Caco-2 (cell line): Measurements from ENCODE around the gene SARS1. TPM values are rescaled to one million over a fixed set of nuclear protein-coding genes. Genes with fewer than 3 reads are reported as not detected.

ENCODE experiments used
- BruUV-seq: library from RNA; stranded (reverse); fragments of 400-500 nt; replicated peaks from 2 replicates; lab custom pipeline; 2021; lab: Mats Ljungman, UMichigan
- CTCF ChIA-PET: fragments of 300-600 bp; sonication (Branson Sonifier 250); formaldehyde crosslinking; loops from one replicate; lab custom pipeline; 2022; ENCODE audit warnings: antibody characterized with exemption; lab: Charles Lee
- POLR2A ChIA-PET: fragments of 300-600 bp; sonication (Branson Sonifier 250); formaldehyde crosslinking; loops from one replicate; lab custom pipeline; 2022; ENCODE audit warnings: antibody characterized with exemption; lab: Charles Lee
- DNase-seq, 2 experiments: peaks; one replicate each; pipeline versions ENCODE4 v3.0.0 to v3.0.0-alpha.2; 2020 to 2022
- H3K27me3 ChIP-seq: replicated peaks from 2 replicates; pipeline ENCODE4 v1.6.0; 2011; ENCODE audit warnings: low read length; ENCODE audit not compliant: control insufficient read depth, insufficient read depth
- H3K36me3 ChIP-seq: 2 replicates; pipeline ENCODE4 v1.5.1; 2011; ENCODE audit warnings: low read length; ENCODE audit not compliant: control insufficient read depth, insufficient read depth
- H3K4me1 ChIP-seq: fragments of 250-450 bp; sonication (Bioruptor Pico); 2 replicates; pipeline ENCODE4 v1.5.1; 2020; ENCODE audit warnings: mild to moderate bottlenecking
- H3K4me3 ChIP-seq: 2 replicates; pipeline ENCODE4 v1.5.1; 2011; ENCODE audit warnings: low read depth, mild to moderate bottlenecking, control low read depth, low read length
- H3K9me3 ChIP-seq: fragments of 250-450 bp; sonication (Bioruptor Pico); 2 replicates; pipeline ENCODE4 v1.5.1; 2020; ENCODE audit warnings: mild to moderate bottlenecking, moderate library complexity
- H3K27ac Mint-ChIP-seq: one replicate; pipeline ENCODE4 v1.8.0; 2022; ENCODE audit warnings: mixed read lengths; ENCODE audit not compliant: unreplicated experiment
- H3K27me3 Mint-ChIP-seq: one replicate; pipeline ENCODE4 v1.8.0; 2022; ENCODE audit warnings: mixed read lengths; ENCODE audit not compliant: insufficient read depth, unreplicated experiment
- H3K36me3 Mint-ChIP-seq: one replicate; pipeline ENCODE4 v1.8.0; 2022; ENCODE audit warnings: mild to moderate bottlenecking, mixed read lengths; ENCODE audit not compliant: insufficient read depth, unreplicated experiment
- H3K4me1 Mint-ChIP-seq: one replicate; pipeline ENCODE4 v1.8.0; 2022; ENCODE audit warnings: low read depth, mixed read lengths; ENCODE audit not compliant: unreplicated experiment
- H3K4me3 Mint-ChIP-seq: one replicate; pipeline ENCODE4 v1.8.0; 2022; ENCODE audit warnings: mild to moderate bottlenecking, moderate library complexity, mixed read lengths; ENCODE audit not compliant: unreplicated experiment
- H3K9me3 Mint-ChIP-seq: one replicate; pipeline ENCODE4 v1.8.0; 2022; ENCODE audit warnings: mixed read lengths; ENCODE audit not compliant: unreplicated experiment
- intact Hi-C: fragments of 100-400 bp; cut with micrococcal nuclease; formaldehyde crosslinking; loops from one replicate; pipeline ENCODE4 v1.10.0; 2022; ENCODE audit not compliant: unreplicated experiment
- total RNA-seq: library from RNA; stranded (reverse); gene quantifications from 2 replicates; pipeline ENCODE4 v1.2.3, GENCODE V29; 2022
- TF ChIP-seq, protein P1 (sequence below), 2 experiments: fragments of 200-600 bp in 1 of 2; IDR thresholded peaks; 1 replicate in 1 of 2; 2 replicates in 1 of 2; pipeline versions ENCODE4 v1.5.1 to v1.8.0; 2011 to 2022; ENCODE audit warnings: antibody characterized with exemption in 1 of 2, control low read depth in 1 of 2, inconsistent platforms in 1 of 2, low read depth in 1 of 2, low read length in 1 of 2, mild to moderate bottlenecking in 1 of 2, moderate library complexity in 1 of 2; ENCODE audit not compliant: insufficient read depth in 1 of 2, severe bottlenecking in 1 of 2, unreplicated experiment in 1 of 2

SARS1 gene
- total RNA-seq, 1 experiment from 2014 or later = 225 TPM

DNA sequence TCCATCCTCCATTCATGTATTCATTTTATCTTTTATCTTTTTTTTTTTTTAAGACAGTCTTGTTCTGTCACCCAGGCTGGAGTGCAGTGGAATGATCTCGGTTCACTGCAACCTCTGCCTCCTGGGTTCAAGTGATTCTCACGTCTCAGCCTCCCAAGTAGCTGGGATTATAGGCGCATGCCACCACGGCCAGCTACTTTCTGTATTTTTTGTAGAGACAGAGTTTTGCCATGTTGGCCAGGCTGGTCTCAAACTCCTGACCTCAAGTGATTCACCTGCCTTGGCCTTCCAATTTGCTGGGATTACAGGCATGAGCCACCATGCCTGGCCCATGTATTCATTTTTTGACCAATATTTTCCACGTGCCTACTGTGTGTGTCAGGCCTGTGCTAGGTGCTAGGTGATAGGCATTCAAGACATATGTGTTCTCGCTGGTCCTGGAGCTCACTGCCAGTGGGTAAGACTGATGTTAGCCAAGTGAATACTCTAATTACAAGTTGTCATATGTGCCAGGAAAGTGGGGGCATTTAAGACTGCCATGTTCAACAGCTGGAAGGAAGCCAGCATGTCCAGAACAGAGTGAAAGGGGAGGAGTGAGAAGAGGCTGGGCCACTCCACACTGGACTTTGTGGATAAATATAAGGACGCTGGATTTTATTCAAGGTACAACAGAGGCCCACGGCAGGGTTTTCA lies 30.3 kb downstream of the SARS1 start:
- Mint-ChIP-seq H3K36me3 (peaks cover 38% of the 10 kb centered on the region), H3K4me3 (no peak overlapping the region), H3K27me3 (no peaks in the 10 kb centered on the region), H3K9me3 (no peaks in the 10 kb centered on the region), H3K4me1 (peaks cover 9% of the 10 kb centered on the region), H3K27ac (no peak overlapping the region)
- H3K27me3 ChIP-seq = no peaks in the 10 kb centered on the region
- intact Hi-C loops = no loop called here
- TF ChIP-seq, protein P1, sequence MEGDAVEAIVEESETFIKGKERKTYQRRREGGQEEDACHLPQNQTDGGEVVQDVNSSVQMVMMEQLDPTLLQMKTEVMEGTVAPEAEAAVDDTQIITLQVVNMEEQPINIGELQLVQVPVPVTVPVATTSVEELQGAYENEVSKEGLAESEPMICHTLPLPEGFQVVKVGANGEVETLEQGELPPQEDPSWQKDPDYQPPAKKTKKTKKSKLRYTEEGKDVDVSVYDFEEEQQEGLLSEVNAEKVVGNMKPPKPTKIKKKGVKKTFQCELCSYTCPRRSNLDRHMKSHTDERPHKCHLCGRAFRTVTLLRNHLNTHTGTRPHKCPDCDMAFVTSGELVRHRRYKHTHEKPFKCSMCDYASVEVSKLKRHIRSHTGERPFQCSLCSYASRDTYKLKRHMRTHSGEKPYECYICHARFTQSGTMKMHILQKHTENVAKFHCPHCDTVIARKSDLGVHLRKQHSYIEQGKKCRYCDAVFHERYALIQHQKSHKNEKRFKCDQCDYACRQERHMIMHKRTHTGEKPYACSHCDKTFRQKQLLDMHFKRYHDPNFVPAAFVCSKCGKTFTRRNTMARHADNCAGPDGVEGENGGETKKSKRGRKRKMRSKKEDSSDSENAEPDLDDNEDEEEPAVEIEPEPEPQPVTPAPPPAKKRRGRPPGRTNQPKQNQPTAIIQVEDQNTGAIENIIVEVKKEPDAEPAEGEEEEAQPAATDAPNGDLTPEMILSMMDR (IDR thresholded peaks at IDR 0.05; ENCODE audit: insufficient read depth in 1 of 2, low read depth in 1 of 2, low read length in 1 of 2, severe bottlenecking in 1 of 2, unreplicated experiment in 1 of 2) = no peak
- ChIA-PET CTCF (no interaction called here), POLR2A (no interaction called here)
- H3K4me1 ChIP-seq = peaks cover 2% of the 10 kb centered on the region; the same call in 1 of the 2 replicates
- BruUV-seq = no TSS peak
- DNase-seq = no peak
- no peak overlapping the region for H3K4me3 ChIP-seq
- no peaks in the 10 kb centered on the region for H3K9me3 ChIP-seq
- no peaks in the 10 kb centered on the region; the same call in 1 of the 2 replicates for H3K36me3 ChIP-seq

DNA sequence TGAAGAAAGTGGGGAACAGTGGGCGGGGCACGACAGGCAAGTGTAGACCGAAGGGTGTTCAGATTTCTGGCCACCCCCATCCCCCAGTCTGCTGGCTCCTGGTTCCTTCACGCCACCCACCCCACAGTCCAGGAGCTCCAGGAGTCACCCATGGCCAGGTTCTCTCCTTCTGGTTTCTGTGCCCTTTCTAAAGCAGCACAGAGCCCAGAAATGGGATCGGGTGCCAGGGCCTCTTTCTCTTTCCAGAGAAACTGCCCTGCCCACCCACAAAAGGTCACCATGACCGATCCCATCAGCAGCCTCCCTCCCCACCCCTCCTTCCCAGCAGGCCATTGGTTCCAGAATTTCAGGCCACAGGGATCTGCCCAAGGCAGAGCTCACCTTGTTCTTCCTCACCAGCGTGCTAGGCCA lies 32.4 kb downstream of the SARS1 start:
- no peaks in the 10 kb centered on the region for H3K27me3 Mint-ChIP-seq
- no peaks in the 10 kb centered on the region for H3K9me3 Mint-ChIP-seq
- Histone ChIP-seq H3K4me3 (no peak overlapping the region), H3K36me3 (no peaks in the 10 kb centered on the region), H3K9me3 (no peaks in the 10 kb centered on the region), H3K4me1 (peaks cover 4% of the 10 kb centered on the region; the same call in 1 of the 2 replicates), H3K27me3 (no peaks in the 10 kb centered on the region)
- BruUV-seq = no TSS peak
- H3K4me1 Mint-ChIP-seq = peaks cover 9% of the 10 kb centered on the region
- H3K4me3 Mint-ChIP-seq = no peak overlapping the region
- intact Hi-C loops = no loop called here
- POLR2A ChIA-PET = interaction anchor here (0.6 kb wide), 1 partner anchor 14 kb away, joined by 5 read pairs; no protein-coding TSS in a partner anchor
- CTCF ChIA-PET = no interaction called here
- H3K36me3 Mint-ChIP-seq = peaks cover 29% of the 10 kb centered on the region
- no peak overlapping the region for H3K27ac Mint-ChIP-seq
- no peak for DNase-seq
- TF ChIP-seq, protein P1 (IDR thresholded peaks at IDR 0.05; ENCODE audit: insufficient read depth in 1 of 2, low read depth in 1 of 2, low read length in 1 of 2, severe bottlenecking in 1 of 2, unreplicated experiment in 1 of 2) = no peak

DNA sequence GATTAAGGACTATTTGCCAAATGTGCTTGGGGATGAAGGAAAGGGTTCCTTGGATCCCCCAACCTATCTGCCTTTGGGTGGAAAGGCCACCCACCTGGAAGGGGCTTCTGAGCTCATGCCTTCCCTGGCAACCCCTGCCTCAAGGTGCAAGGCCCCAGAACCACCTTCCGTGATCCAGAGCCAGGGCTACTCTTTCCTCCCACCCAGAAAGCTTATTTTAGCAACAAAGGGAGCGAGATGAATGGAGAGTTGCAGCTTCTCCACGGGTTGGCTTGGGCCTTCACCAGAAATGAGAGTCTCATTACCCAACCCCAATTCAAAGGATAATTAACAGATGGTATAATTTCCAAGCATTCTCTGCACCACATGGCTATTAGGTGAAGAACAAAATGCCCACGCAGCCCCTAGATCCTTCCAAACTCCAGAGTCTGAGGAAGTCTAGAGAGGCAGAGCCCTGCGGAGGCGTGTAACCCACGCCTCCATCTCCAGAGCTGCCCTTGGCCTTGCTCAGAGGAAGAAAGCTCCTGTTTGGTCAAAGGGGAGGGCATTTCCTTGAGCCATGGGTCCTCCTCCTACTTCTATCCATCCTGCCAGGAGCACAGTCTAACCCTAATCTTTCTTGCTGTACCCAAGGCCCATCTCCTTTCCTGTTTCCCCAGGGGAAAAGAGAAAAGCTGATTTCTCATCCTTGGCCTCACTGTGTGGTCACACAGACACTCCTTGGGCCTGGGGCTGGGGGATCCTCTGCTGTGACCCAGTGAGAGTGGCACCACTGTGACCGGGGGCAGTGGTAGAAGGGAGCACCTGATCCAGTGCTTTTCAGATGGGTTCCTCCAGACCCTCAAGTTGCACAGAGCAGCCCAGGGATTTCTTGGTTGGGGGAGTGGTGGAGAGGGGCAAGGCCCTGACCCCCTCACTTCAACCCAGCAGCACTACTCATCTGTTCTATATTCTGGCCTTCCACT lies 34.0 kb downstream of the SARS1 start:
- no peaks in the 10 kb centered on the region for H3K9me3 Mint-ChIP-seq
- intact Hi-C loops = no loop called here
- peaks cover 4% of the 10 kb centered on the region; the same call in 1 of the 2 replicates for H3K4me1 ChIP-seq
- no peaks in the 10 kb centered on the region for H3K27me3 Mint-ChIP-seq
- no peaks in the 10 kb centered on the region for H3K9me3 ChIP-seq
- ChIA-PET CTCF (no interaction called here), POLR2A (no interaction called here)
- peaks cover 15% of the 10 kb centered on the region for H3K36me3 Mint-ChIP-seq
- TF ChIP-seq, protein P1 (IDR thresholded peaks at IDR 0.05; ENCODE audit: insufficient read depth in 1 of 2, low read depth in 1 of 2, low read length in 1 of 2, severe bottlenecking in 1 of 2, unreplicated experiment in 1 of 2) = no peak
- H3K27ac Mint-ChIP-seq = no peak overlapping the region
- no peaks in the 10 kb centered on the region for H3K27me3 ChIP-seq
- peaks cover under 1% of the 10 kb centered on the region for H3K4me1 Mint-ChIP-seq
- BruUV-seq = no TSS peak
- H3K36me3 ChIP-seq = no peaks in the 10 kb centered on the region
- no peak for DNase-seq
- H3K4me3 Mint-ChIP-seq = no peak overlapping the region
- H3K4me3 ChIP-seq = no peak overlapping the region
